AG09309 (cell line): Measurements from ENCODE around the gene TMEM51.
A peak's percentile ranks its signal among the peaks of the same experiment; 100 is the strongest.

Source experiments
- DNase-seq: peaks from one replicate; pipeline ENCODE4 v3.0.0-alpha.2; 2010; ENCODE audit warnings: low read depth
- H3K4me3 ChIP-seq: 2 replicates; pipeline ENCODE4 v1.5.1; 2011; ENCODE audit warnings: mild to moderate bottlenecking, low read depth, low read length, moderate library complexity; ENCODE audit not compliant: control insufficient read depth
- TF ChIP-seq, protein P1 (sequence below): IDR thresholded peaks from 2 replicates; pipeline ENCODE4 v1.5.1; 2011; ENCODE audit warnings: mild to moderate bottlenecking, low read depth, low read length, inconsistent platforms; ENCODE audit not compliant: insufficient read depth, control insufficient read depth; ENCODE audit errors: missing control alignments

The TMEM51 gene

DNA sequence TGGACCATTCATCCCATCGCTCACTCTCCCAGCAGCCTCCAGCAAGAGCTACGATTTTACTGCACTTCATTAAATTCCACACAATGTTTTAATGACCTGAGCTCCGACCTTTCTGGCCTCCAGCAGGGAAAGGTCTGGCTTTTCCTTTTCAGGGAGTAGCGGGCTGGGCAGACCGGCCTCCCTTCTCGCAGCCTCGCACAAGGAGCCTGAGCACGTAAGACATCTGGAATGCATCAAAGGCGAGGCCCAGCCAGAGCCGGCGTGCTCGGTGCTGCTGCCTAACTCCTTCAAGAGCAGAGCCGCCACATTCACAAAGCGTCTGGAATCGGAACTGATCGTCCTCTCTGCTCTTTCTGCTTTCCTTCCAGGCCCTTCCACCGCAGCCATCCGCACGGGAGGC lies 61.0 kb downstream of the TMEM51 start:
- TF ChIP-seq, protein P1, sequence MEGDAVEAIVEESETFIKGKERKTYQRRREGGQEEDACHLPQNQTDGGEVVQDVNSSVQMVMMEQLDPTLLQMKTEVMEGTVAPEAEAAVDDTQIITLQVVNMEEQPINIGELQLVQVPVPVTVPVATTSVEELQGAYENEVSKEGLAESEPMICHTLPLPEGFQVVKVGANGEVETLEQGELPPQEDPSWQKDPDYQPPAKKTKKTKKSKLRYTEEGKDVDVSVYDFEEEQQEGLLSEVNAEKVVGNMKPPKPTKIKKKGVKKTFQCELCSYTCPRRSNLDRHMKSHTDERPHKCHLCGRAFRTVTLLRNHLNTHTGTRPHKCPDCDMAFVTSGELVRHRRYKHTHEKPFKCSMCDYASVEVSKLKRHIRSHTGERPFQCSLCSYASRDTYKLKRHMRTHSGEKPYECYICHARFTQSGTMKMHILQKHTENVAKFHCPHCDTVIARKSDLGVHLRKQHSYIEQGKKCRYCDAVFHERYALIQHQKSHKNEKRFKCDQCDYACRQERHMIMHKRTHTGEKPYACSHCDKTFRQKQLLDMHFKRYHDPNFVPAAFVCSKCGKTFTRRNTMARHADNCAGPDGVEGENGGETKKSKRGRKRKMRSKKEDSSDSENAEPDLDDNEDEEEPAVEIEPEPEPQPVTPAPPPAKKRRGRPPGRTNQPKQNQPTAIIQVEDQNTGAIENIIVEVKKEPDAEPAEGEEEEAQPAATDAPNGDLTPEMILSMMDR, result no peak
- no peak overlapping the region for H3K4me3 ChIP-seq
- DNase-seq, result peak; percentile 8

DNA sequence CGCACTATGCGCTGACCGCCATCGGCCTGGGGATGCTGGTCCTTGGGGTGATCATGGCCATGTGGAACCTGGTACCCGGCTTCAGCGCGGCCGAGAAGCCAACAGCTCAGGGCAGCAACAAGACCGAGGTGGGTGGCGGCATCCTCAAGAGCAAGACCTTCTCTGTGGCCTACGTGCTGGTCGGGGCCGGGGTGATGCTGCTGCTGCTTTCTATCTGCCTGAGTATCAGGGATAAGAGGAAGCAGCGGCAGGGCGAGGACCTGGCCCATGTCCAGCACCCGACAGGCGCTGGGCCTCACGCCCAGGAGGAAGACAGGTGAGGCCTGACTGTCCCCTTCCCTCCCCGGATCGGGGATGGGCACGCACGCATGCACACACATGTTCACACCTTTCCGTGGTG lies 61.6 kb downstream of the TMEM51 start:
- TF ChIP-seq, protein P1, result no peak
- no peak for DNase-seq
- H3K4me3 ChIP-seq, result no peak overlapping the region

DNA sequence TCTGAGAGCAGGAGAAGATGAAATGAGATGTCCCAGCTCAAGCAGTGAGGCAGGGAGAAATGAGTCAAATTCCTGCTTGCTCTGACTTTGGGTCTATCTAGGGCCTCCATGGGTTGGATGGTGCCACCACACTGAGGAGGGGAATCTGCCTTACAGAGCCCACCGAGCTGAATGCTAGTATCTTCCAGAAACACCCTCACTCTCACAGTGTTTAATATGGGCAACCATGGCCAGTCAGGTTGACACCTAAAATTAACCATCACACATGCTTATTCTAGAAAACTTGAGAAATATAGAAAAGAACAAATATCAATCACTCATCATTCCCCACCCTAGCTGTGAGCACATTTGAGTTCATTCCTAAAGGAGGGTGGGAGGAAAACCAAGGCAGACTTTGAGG lies 64.1 kb downstream of the TMEM51 start:
- no peak for DNase-seq
- H3K4me3 ChIP-seq, result no peak overlapping the region
- TF ChIP-seq, protein P1, result no peak

DNA sequence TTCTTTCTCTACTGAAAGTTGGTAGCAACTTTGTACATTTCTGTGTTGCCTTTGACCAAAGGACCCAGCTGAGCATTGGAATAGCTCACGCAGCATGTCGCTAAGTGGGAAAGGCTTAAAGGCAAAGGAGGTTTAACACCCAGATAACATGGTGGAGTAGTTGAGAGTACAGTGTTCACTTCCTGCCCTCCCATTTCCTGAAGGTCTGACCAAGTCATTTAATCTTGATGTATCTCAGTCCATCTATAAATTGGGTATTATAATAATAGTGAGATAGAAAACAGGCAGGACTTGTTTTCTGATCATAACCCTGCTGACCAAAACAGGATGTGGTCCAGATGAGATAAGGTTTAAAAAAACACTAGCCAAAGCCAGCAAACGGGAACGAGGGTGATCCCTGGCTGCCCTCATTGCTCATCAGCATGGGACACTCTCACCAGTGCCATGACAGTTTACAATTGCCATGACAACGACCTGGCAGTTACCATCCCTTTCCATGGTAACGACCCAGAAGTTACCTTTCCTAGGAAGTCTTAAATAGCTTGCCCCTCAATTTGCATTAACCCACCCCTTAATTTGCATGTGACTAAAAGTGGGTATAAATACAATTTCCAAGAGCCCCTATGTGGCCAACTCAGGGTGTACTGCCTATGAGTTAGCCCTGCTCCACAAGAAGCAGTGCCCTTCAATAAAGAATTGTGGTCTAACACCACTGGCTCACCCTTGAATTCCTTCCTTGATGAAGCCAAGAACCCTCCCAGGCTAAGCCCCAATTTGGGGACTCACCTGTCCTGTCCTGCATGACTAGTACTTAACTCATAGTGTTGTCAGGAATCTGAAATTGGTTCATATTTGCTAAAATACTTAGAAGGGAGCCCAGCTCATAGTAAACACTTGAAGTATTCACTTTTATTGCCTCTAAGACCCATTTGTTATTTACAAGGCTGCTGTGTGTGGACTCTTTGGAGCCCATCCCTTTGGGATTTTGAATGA lies 65.0 kb downstream of the TMEM51 start:
- no peak for DNase-seq
- H3K4me3 ChIP-seq, result no peak overlapping the region
- TF ChIP-seq, protein P1, result no peak

DNA sequence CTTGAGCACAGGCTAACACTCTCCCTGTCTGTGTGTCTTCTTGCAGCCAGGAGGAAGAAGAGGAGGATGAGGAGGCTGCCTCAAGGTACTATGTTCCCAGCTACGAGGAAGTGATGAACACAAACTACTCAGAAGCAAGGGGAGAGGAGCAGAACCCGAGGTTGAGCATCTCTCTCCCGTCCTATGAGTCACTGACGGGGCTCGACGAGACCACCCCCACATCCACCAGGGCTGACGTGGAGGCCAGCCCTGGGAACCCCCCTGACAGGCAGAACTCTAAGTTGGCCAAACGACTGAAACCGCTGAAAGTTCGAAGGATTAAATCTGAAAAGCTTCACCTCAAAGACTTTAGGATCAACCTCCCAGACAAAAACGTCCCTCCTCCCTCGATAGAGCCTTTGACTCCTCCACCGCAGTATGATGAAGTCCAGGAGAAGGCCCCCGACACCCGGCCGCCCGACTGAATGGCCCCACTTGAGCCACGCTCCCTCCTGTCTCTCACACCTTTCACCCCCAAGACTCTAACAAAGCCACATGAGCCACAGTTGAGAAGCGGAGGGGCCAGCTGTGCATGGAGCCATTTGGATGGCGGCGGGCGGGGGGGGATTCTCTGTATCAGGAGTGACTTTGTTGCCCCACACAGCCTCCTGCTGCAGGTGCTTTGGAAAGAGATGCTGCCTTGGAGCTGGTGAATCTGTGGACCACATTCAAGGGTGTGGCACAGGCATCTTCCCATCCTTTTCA lies 65.9 kb downstream of the TMEM51 start:
- no peak for DNase-seq
- TF ChIP-seq, protein P1, result no peak
- no peak overlapping the region for H3K4me3 ChIP-seq

DNA sequence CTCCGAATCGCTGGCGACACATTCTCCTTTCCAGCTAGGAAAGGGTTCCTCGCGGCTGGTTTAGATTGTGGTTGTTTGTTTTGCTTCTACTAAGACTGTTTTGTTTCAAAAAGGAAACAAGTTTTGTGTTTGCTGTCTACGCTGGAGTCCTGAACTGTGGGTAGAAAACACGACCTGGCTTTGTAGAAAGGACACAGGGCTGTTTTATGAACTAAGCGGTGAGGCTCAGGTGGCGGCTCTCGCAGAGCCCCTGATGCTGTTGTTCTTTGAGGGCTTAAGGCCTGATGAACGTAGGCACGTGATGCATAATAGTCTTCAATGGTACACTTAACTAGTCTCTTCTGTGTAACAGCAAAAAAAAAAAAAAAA lies 66.5 kb downstream of the TMEM51 start:
- DNase-seq, result no peak
- TF ChIP-seq, protein P1, result no peak
- H3K4me3 ChIP-seq, result no peak overlapping the region
